MM.1S (cell line): ENCODE results near the gene PRKAR2B.

Experiments used
- DNase-seq: peaks from one replicate; pipeline ENCODE4 v3.0.0-alpha.2; 2015
- H2AFZ ChIP-seq: fragments of 300-600 bp; sonication (generic); 2 replicates; pipeline ENCODE4 v1.6.0; 2016; ENCODE audit warnings: antibody characterized with exemption, low read length
- H3F3A ChIP-seq: fragments of 300-600 bp; sonication (generic); 2 replicates; pipeline ENCODE4 v1.6.1; 2016; ENCODE audit warnings: mild to moderate bottlenecking, antibody characterized with exemption, low read length, moderate library complexity, mixed read lengths; ENCODE audit not compliant: insufficient read depth
- H3K27ac ChIP-seq: fragments of 300-600 bp; sonication (generic); 2 replicates; pipeline ENCODE4 v1.5.1; 2016; ENCODE audit warnings: mild to moderate bottlenecking, low read length
- H3K27me3 ChIP-seq: fragments of 300-600 bp; sonication (generic); replicated peaks from 2 replicates; pipeline ENCODE4 v1.6.0; 2016; ENCODE audit warnings: low read length; ENCODE audit not compliant: insufficient read depth
- H3K36me3 ChIP-seq: fragments of 300-600 bp; sonication (generic); replicated peaks from 2 replicates; pipeline ENCODE4 v1.6.1; 2016; ENCODE audit warnings: mild to moderate bottlenecking, low read length, mixed read lengths; ENCODE audit not compliant: insufficient read depth
- H3K4me1 ChIP-seq: fragments of 300-600 bp; sonication (generic); 2 replicates; pipeline ENCODE4 v1.6.1; 2016; ENCODE audit warnings: low read length, mixed read lengths
- H3K4me2 ChIP-seq: fragments of 300-600 bp; sonication (generic); 2 replicates; pipeline ENCODE4 v1.6.0; 2016; ENCODE audit warnings: low read depth, low read length
- H3K4me3 ChIP-seq: fragments of 300-600 bp; sonication (generic); 2 replicates; pipeline ENCODE4 v1.5.1; 2016; ENCODE audit warnings: low read length, mixed read lengths
- H3K79me2 ChIP-seq: fragments of 300-600 bp; sonication (generic); 2 replicates; pipeline ENCODE4 v1.6.1; 2016; ENCODE audit warnings: mixed run types, low read length, mixed read lengths
- H3K9ac ChIP-seq: fragments of 300-600 bp; sonication (generic); 2 replicates; pipeline ENCODE4 v1.6.1; 2016; ENCODE audit warnings: low read length, mixed read lengths
- H3K9me2 ChIP-seq: fragments of 300-600 bp; sonication (generic); replicated peaks from 2 replicates; pipeline ENCODE4 v1.6.1; 2016; ENCODE audit warnings: mild to moderate bottlenecking, low read length, mixed read lengths; ENCODE audit not compliant: insufficient read depth
- H3K9me3 ChIP-seq: fragments of 300-600 bp; sonication (generic); replicated peaks from 2 replicates; pipeline ENCODE4 v1.6.1; 2016; ENCODE audit warnings: mild to moderate bottlenecking, low read length, mixed read lengths; ENCODE audit not compliant: insufficient read depth
- H4K20me1 ChIP-seq: fragments of 300-600 bp; sonication (generic); 2 replicates; pipeline ENCODE4 v1.6.1; 2016; ENCODE audit warnings: mild to moderate bottlenecking, low read length, moderate library complexity, mixed read lengths; ENCODE audit not compliant: insufficient read depth
- CTCF ChIP-seq: fragments of 300-600 bp; sonication (generic); IDR thresholded peaks from 2 replicates; pipeline ENCODE4 v1.5.1; 2016; ENCODE audit warnings: antibody characterized with exemption, low read length, mixed read lengths
- EZH2 ChIP-seq: fragments of 300-600 bp; sonication (generic); optimal IDR thresholded peaks from 2 replicates; pipeline ENCODE3; 2017; ENCODE audit warnings: low read depth, mild to moderate bottlenecking, antibody characterized with exemption, low read length, mixed read lengths
- EZH2phosphoT487 ChIP-seq: fragments of 300-600 bp; sonication (generic); IDR thresholded peaks from 2 replicates; pipeline ENCODE4 v1.6.1; 2018; ENCODE audit warnings: antibody characterized with exemption, low read length

Gene PRKAR2B

GRCh38 chr7:107164092-107164491 is 119.6 kb downstream of the PRKAR2B start:
- TF ChIP-seq EZH2phosphoT487 (no peak), EZH2 (no peak), CTCF (no peak)
- Histone ChIP-seq H3K9me3 (no peaks in the 10 kb centered on the region), H2AFZ (no peak overlapping the region), H3K9ac (no peak overlapping the region), H4K20me1 (no peaks in the 10 kb centered on the region), H3K4me1 (no peaks in the 10 kb centered on the region), H3K36me3 (no peaks in the 10 kb centered on the region), H3K79me2 (0 out of 2 replicates have a peak, but pooled peaks cover 2% of the 10 kb centered on the region), H3F3A (peaks cover 13% of the 10 kb centered on the region), H3K4me3 (no peak overlapping the region), H3K27me3 (no peaks in the 10 kb centered on the region), H3K27ac (no peak overlapping the region), H3K4me2 (no peak overlapping the region), H3K9me2 (no peaks in the 10 kb centered on the region)
- DNase-seq: no peak

GRCh38 chr7:107165341-107165740 is 120.8 kb downstream of the PRKAR2B start:
- H3K27ac ChIP-seq: no peak overlapping the region
- H3K4me2 ChIP-seq: no peak overlapping the region
- no peak for DNase-seq
- no peaks in the 10 kb centered on the region for H3K27me3 ChIP-seq
- TF ChIP-seq CTCF (no peak), EZH2 (no peak), EZH2phosphoT487 (no peak)
- peaks cover 5% of the 10 kb centered on the region; the same call in 1 of the 2 replicates for H4K20me1 ChIP-seq
- H3K9me2 ChIP-seq: no peaks in the 10 kb centered on the region
- no peak overlapping the region for H3K9ac ChIP-seq
- peaks cover 6% of the 10 kb centered on the region for H3K79me2 ChIP-seq
- no peaks in the 10 kb centered on the region for H3K36me3 ChIP-seq
- no peaks in the 10 kb centered on the region for H3K9me3 ChIP-seq
- peaks cover 23% of the 10 kb centered on the region for H3F3A ChIP-seq
- no peak overlapping the region for H3K4me3 ChIP-seq
- no peaks in the 10 kb centered on the region for H3K4me1 ChIP-seq
- no peak overlapping the region for H2AFZ ChIP-seq

GRCh38 chr7:107166736-107167426 is 122.4 kb downstream of the PRKAR2B start:
- H3K27ac ChIP-seq: peak overlapping the region; percentile 84; the same call in 1 of the 2 replicates
- no peaks in the 10 kb centered on the region for H3K27me3 ChIP-seq
- H3K79me2 ChIP-seq: peaks cover 18% of the 10 kb centered on the region
- H2AFZ ChIP-seq: peak overlapping the region; percentile 92
- H3K9me2 ChIP-seq: no peaks in the 10 kb centered on the region
- H3K4me3 ChIP-seq: peak overlapping the region; percentile 79
- H3K4me2 ChIP-seq: peak overlapping the region; percentile 87
- no peak for TF ChIP-seq EZH2phosphoT487
- TF ChIP-seq CTCF: no peak
- TF ChIP-seq EZH2: no peak
- peaks cover 5% of the 10 kb centered on the region; the same call in 1 of the 2 replicates for H4K20me1 ChIP-seq
- peaks cover 28% of the 10 kb centered on the region for H3F3A ChIP-seq
- H3K36me3 ChIP-seq: no peaks in the 10 kb centered on the region
- peaks cover 8% of the 10 kb centered on the region for H3K4me1 ChIP-seq
- no peaks in the 10 kb centered on the region for H3K9me3 ChIP-seq
- no peak for DNase-seq
- peak overlapping the region; percentile 75 for H3K9ac ChIP-seq
